Adrenal gland (tissue), 12 donors: ENCODE results near the gene UNK. TPM values are rescaled to one million over a fixed set of nuclear protein-coding genes. Genes with fewer than 3 reads are reported as not detected.

ENCODE experiments used
- DNase-seq, 7 donors: peaks; one replicate each; pipeline ENCODE4 v3.0.0-alpha.2; 2019 to 2020
- H3K27ac ChIP-seq, 5 donors: fragments of 200-600 bp; sonication (generic) in 4 of 5; 1 replicate in 3 of 5; 2 replicates in 2 of 5; pipeline versions ENCODE4 v1.5.1 to v1.8.0; 2016 to 2020; ENCODE audit warnings: mild to moderate bottlenecking in 1 of 5
- H3K27me3 ChIP-seq: fragments of 200-600 bp; 2 replicates; pipeline ENCODE4 v1.8.0; 2021
- H3K36me3 ChIP-seq, 2 donors: fragments of 200-600 bp; replicated peaks in 1 of 2; 1 replicate in 1 of 2; 2 replicates in 1 of 2; pipeline versions ENCODE4 v1.5.1 to v1.8.0; 2018 to 2022
- H3K4me1 ChIP-seq, 2 donors: fragments of 200-600 bp; replicated peaks in 1 of 2; 1 replicate in 1 of 2; 2 replicates in 1 of 2; pipeline versions ENCODE4 v1.5.1 to v1.8.0; 2018 to 2021
- H3K4me3 ChIP-seq, 4 donors: fragments of 200-600 bp; sonication (generic) in 3 of 4; one replicate each; pipeline ENCODE4 v1.5.1; 2016 to 2018
- H3K9me3 ChIP-seq, 3 donors: fragments of 200-600 bp; sonication (generic) in 1 of 3; replicated peaks in 1 of 3; 1 replicate in 2 of 3; 2 replicates in 1 of 3; pipeline versions ENCODE4 v1.5.1 to v1.8.0; 2016 to 2021
- CTCF ChIP-seq, 6 experiments: fragments of 450-650 bp in 4 of 6; fragments of 200-600 bp in 2 of 6; sonication (generic) in 1 of 6; IDR thresholded peaks; 1 replicate in 5 of 6; 2 replicates in 1 of 6; pipeline versions ENCODE4 v1.5.1 to v1.8.0; 2016 to 2021; ENCODE audit warnings: antibody characterized with exemption in 6 of 6, mild to moderate bottlenecking in 2 of 6, moderate library complexity in 1 of 6
- POLR2A ChIP-seq, 2 donors: fragments of 450-650 bp; IDR thresholded peaks; one replicate each; pipeline ENCODE4 v1.6.1; 2017; ENCODE audit warnings: antibody characterized with exemption in 2 of 2, mild to moderate bottlenecking in 2 of 2, moderate library complexity in 1 of 2
- WGBS, 4 donors: extraction: QIAGEN DNeasy Blood & Tissue Kit in 2 of 4; methylation state at CpG; one replicate each; pipeline versions ENCODE4 v1.1.5 to v1.1.7; 2013 to 2017; 5-methylcytosine and 5-hydroxymethylcytosine counted together
- intact Hi-C, 2 donors: fragments of 100-400 bp; cut with DNase I; formaldehyde crosslinking; loops; one replicate each; pipeline versions ENCODE4 v1.14.1 to v1.15.0; 2022 to 2023
- polyA plus RNA-seq, 3 donors: library from polyadenylated mRNA; stranded (reverse); fragments of 200-250 nt in 2 of 3; fragments of 350-450 nt in 1 of 3; fragmentation: Illumina TruSeq in 1 of 3; extraction: RNeasy Lipid Tissue Mini Kit (QIAGEN cat#74804) in 1 of 3; gene quantifications; one replicate each; pipeline ENCODE4 v1.2.3, GENCODE V29; 2013 to 2014
- total RNA-seq, 9 donors: library from RNA; depleted of rRNA in 4 of 9; stranded (reverse); fragments of >200 nt in 4 of 9; fragments of 120-200 nt in 1 of 9; fragmentation: NEBNext Ultra II Directional in 1 of 9; extraction: Animal tissue kit (Norgen Biotek cat#: 25700) in 1 of 9; gene quantifications; one replicate each; pipeline versions ENCODE4 v1.1.0 to v1.2.4, GENCODE V29; 2013 to 2023
- donor health status: healthy with polysubstance abuse.
- donor health status: Bipolar disorder and iron deficiency.
- donor health status: DM: yes; HTN: yes; CAD: no.
- donor health status: DM: no; HTN: no; CAD: no.
- donor health status: DM: no; HTN: no; CAD: no.
- donor health status: DM: yes; HTN: yes; CAD: no.

Gene UNK
- total and polyA plus RNA-seq, 12 donors: 13.6 to 45.9 (median 24.6) TPM

GRCh38 chr17:75765981-75766380 lies 18.6 kb upstream of the UNK start:
- intact Hi-C loops: loop anchor here (10.0 kb wide), 2 partner anchors 49 to 59 kb away; no protein-coding TSS in a partner anchor
- DNase-seq: no peak
- Histone ChIP-seq H3K4me3 (no peak overlapping the region), H3K27me3 (no peaks in the 10 kb centered on the region), H3K9me3 (no peaks in the 10 kb centered on the region), H3K4me1 (peaks cover 2 to 13% of the 10 kb centered on the region in 2 donors), H3K36me3 (no peaks in the 10 kb centered on the region), H3K27ac (no peak overlapping the region)
- TF ChIP-seq POLR2A (IDR thresholded peaks at IDR 0.05): no peak
- TF ChIP-seq CTCF (IDR thresholded peaks at IDR 0.05): no peak
- 83 to 97% (median 95%) methylated on average over 2 to 4 of the region's 4 CpGs for WGBS, 4 donors

- 85 to 93% (median 90%) methylated on average over 8 of the region's 8 CpGs for WGBS, 4 donors
- Histone ChIP-seq H3K4me3 (no peak overlapping the region), H3K27ac (no peak overlapping the region), H3K9me3 (no peaks in the 10 kb centered on the region), H3K27me3 (no peaks in the 10 kb centered on the region), H3K36me3 (no peaks in the 10 kb centered on the region), H3K4me1 (peaks cover 2 to 13% of the 10 kb centered on the region in 2 donors)
- intact Hi-C loops: loop anchor here (10.0 kb wide), 2 partner anchors 47 to 57 kb away; no protein-coding TSS in a partner anchor
- peak in 1 of 7 donors; percentile 15 for DNase-seq
- TF ChIP-seq CTCF (IDR thresholded peaks at IDR 0.05) (no peak), POLR2A (IDR thresholded peaks at IDR 0.05) (no peak)
These were observed 16.7 kb upstream of the UNK start for GRCh38 chr17:75767881-75768280.

- intact Hi-C loops: loop anchor here (10.0 kb wide), 2 partner anchors 45 to 55 kb away; no protein-coding TSS in a partner anchor
These were observed 15.1 kb upstream of the UNK start for GRCh38 chr17:75769536-75769935.

More at GRCh38 chr17:75769536-75769935, 15.1 kb upstream of the UNK start:
- 80 to 96% (median 89%) methylated on average over 3 of the region's 3 CpGs for WGBS, 4 donors
- H3K9me3 ChIP-seq: no peaks in the 10 kb centered on the region
- peaks cover 2 to 4% of the 10 kb centered on the region in 2 donors for H3K4me1 ChIP-seq
- peak in 1 of 7 donors; percentile 9 for DNase-seq
- H3K4me3 ChIP-seq: no peak overlapping the region
- H3K36me3 ChIP-seq: no peaks in the 10 kb centered on the region
- no peak overlapping the region for H3K27ac ChIP-seq
- TF ChIP-seq POLR2A (IDR thresholded peaks at IDR 0.05) (no peak), CTCF (IDR thresholded peaks at IDR 0.05) (no peak)
- no peaks in the 10 kb centered on the region for H3K27me3 ChIP-seq
